Smooth muscle cell of the pulmonary artery (primary cell): ENCODE measurements around the gene MEIG1. TPM values are rescaled to one million over a fixed set of nuclear protein-coding genes. Genes with fewer than 3 reads are reported as not detected.

Experiments used
- total RNA-seq: library from RNA; depleted of rRNA; stranded (reverse); fragments of >200 nt; gene quantifications from 2 replicates; pipeline ENCODE4 v1.2.3, GENCODE V29; 2014

MEIG1 gene
- total RNA-seq: 0.46 TPM in 1 of 2 replicates, not detected in the other

GRCh38 chr10:14959221-14960057 is at the start of gene MEIG1:
MEIG1 (plus strand) TSS chr10:14959388; CDS start chr10:14966469, 7,081 bp downstream.

GRCh38 chr10:14954001-14954770 is 5.0 kb upstream of the MEIG1 start, which contains the start of gene DCLRE1C:
DCLRE1C (minus strand) TSS chr10:14954096; CDS start chr10:14954010, 86 bp downstream.

Other genes starting within 250 kb of the MEIG1 start
- gene FAM107B, start 184.5 kb upstream of the MEIG1 start, total RNA-seq: 43.5 TPM in 2 replicates
- gene CDNF, start 121.4 kb upstream of the MEIG1 start, total RNA-seq: 0.59 and 2.6 TPM in 2 replicates
- gene HSPA14, start 121.1 kb upstream of the MEIG1 start, total RNA-seq: 7.2 and 8.3 TPM in 2 replicates
- 15.2 and 16.5 TPM in 2 replicates for gene MSANTD7, start 121.1 kb upstream of the MEIG1 start, total RNA-seq
- 6.4 and 10.0 TPM in 2 replicates for gene SUV39H2, start 80.5 kb upstream of the MEIG1 start, total RNA-seq
- gene DCLRE1C, start 5.3 kb upstream of the MEIG1 start, total RNA-seq: 7.7 and 10.9 TPM in 2 replicates
- gene OLAH, start 84.6 kb downstream of the MEIG1 start, total RNA-seq: 0.26 TPM in 1 of 2 replicates, not detected in the other
- gene ACBD7, start 129.4 kb downstream of the MEIG1 start, total RNA-seq: 0.83 and 2.9 TPM in 2 replicates
- 8.1 and 8.7 TPM in 2 replicates for gene RPP38, start 138.0 kb downstream of the MEIG1 start, total RNA-seq
- 25.4 and 26.1 TPM in 2 replicates for gene NMT2, start 209.3 kb downstream of the MEIG1 start, total RNA-seq